Measurements from ENCODE around the gene NOL3. TPM values are rescaled to one million over a fixed set of nuclear protein-coding genes. Genes with fewer than 3 reads are reported as not detected.

The NOL3 gene
- total and polyA plus RNA-seq, 2 of the 13 experiments (the other 11 are each of a cell fraction or from before 2014, with no cell fraction given): 5.7 to 20.5 TPM

GRCh38 chr16:67149276-67150046, 20.9 kb upstream of the NOL3 start (continued):
- no peak for TF ChIP-seq STAT6 (CRISPR knock-in tag; IDR thresholded peaks at IDR 0.05; ENCODE audit: borderline replicate concordance)
- peak in 1 of 2 experiments; percentile 45; a peak in 1 of 4 replicates for TF ChIP-seq POLR2A (IDR thresholded peaks at IDR 0.05; ENCODE audit: insufficient read depth in 1 of 2, low read depth in 2 of 2, low read length in 2 of 2)
- TF ChIP-seq NFE2L2 (IDR thresholded peaks at IDR 0.05; ENCODE audit: low read length): no peak
- no peak for TF ChIP-seq ZNF350 (CRISPR knock-in tag; IDR thresholded peaks at IDR 0.05; ENCODE audit: borderline replicate concordance, low read depth)
- peak; percentile 85 for TF ChIP-seq RBM22 (optimal IDR thresholded peaks at IDR 0.05; ENCODE audit: low read length)
- no peak for TF ChIP-seq ZNF512 (CRISPR knock-in tag; IDR thresholded peaks at IDR 0.05)
- no peak for TF ChIP-seq SUZ12 (IDR thresholded peaks at IDR 0.05; ENCODE audit: low read depth, low read length)
- TF ChIP-seq SETDB1 (CRISPR knock-in tag; IDR thresholded peaks at IDR 0.05; ENCODE audit: borderline replicate concordance): 0 out of 2 replicates have a peak, but pooled peaks have one; percentile 48
- no peak for TF ChIP-seq FOXO4 (CRISPR knock-in tag; conservative IDR thresholded peaks at IDR 0.05)
- peak; percentile 100 for TF ChIP-seq AGO2 (optimal IDR thresholded peaks at IDR 0.05; ENCODE audit: low read depth, low read length)
- TF ChIP-seq HOXA3 (CRISPR knock-in tag; IDR thresholded peaks at IDR 0.05): peak; percentile 70
- peak; percentile 62 for TF ChIP-seq ZFP91 (CRISPR knock-in tag; IDR thresholded peaks at IDR 0.05; ENCODE audit: borderline replicate concordance)
- no peak for TF ChIP-seq ZNF431 (CRISPR knock-in tag; IDR thresholded peaks at IDR 0.05; ENCODE audit: borderline replicate concordance, low read depth)
- TF ChIP-seq POLR2AphosphoS5 (IDR thresholded peaks at IDR 0.05; ENCODE audit: low read depth, low read length): 0 out of 2 replicates have a peak, but pooled peaks have one; percentile 42
- 0 out of 2 replicates have a peak, but pooled peaks have one; percentile 46 for TF ChIP-seq ZNF709 (CRISPR knock-in tag; IDR thresholded peaks at IDR 0.05)
- 0 out of 2 replicates have a peak, but pooled peaks have one; percentile 60 for TF ChIP-seq SP4 (CRISPR knock-in tag; IDR thresholded peaks at IDR 0.05)
- TF ChIP-seq KDM2A (CRISPR knock-in tag; IDR thresholded peaks at IDR 0.05; ENCODE audit: borderline replicate concordance, low read depth): peak; percentile 61
- TF ChIP-seq RAD21 (CRISPR knock-in tag; IDR thresholded peaks at IDR 0.05): 0 out of 2 replicates have a peak, but pooled peaks have one; percentile 3
- 0 out of 2 replicates have a peak, but pooled peaks have one; percentile 57 for TF ChIP-seq HNRNPL (IDR thresholded peaks at IDR 0.05; ENCODE audit: low read depth, low read length)
- 0 out of 2 replicates have a peak, but pooled peaks have one; percentile 38 for TF ChIP-seq NKX3-1 (CRISPR knock-in tag; IDR thresholded peaks at IDR 0.05)
